RPMI7951 (cell line): ENCODE data around the gene TMEM202. TPM values are rescaled to one million over a fixed set of nuclear protein-coding genes. Genes with fewer than 3 reads are reported as not detected.
"Not testable (repeated sequence)": the region's sequence is repeated elsewhere in the genome, so short reads cannot be mapped to it uniquely, and the experiment has no call there.

Experiments
- DNase-seq: peaks from one replicate; pipeline ENCODE4 v3.0.0-alpha.2; 2012; ENCODE audit warnings: low read depth
- total RNA-seq: library from RNA; depleted of rRNA; stranded (reverse); fragments of >200 nt; shearing (Covaris generic); gene quantifications from 2 replicates; pipeline ENCODE4 v1.2.3, GENCODE V29; 2014; rRNA removed

TMEM202 gene
- total RNA-seq: not detected in 2 replicates

GRCh38 chr15:72397796-72398588 is at the start of gene TMEM202:
TSS of gene TMEM202 (plus strand) at chr15:72398305. CDS start at chr15:72398327, 22 bp downstream.
- no peak for DNase-seq

GRCh38 chr15:72353266-72353665 is 44.8 kb upstream of the TMEM202 start:
- peak; percentile 27 for DNase-seq

- DNase-seq: no peak
Observed at GRCh38 chr15:72354496-72354895, 43.6 kb upstream of the TMEM202 start.

- no peak for DNase-seq
Observed at GRCh38 chr15:72358121-72358520, 40.0 kb upstream of the TMEM202 start.

- peak; percentile 91 for DNase-seq
Observed at GRCh38 chr15:72358650-72359171, 39.4 kb upstream of the TMEM202 start.

- no peak for DNase-seq
Observed at GRCh38 chr15:72361176-72361575, 36.9 kb upstream of the TMEM202 start.

- no peak for DNase-seq
Observed at GRCh38 chr15:72365844-72366243, 32.3 kb upstream of the TMEM202 start.

- no peak for DNase-seq
Observed at GRCh38 chr15:72368325-72368724, 29.8 kb upstream of the TMEM202 start.

GRCh38 chr15:72368899-72369298 is 29.2 kb upstream of the TMEM202 start:
- DNase-seq: no peak

GRCh38 chr15:72369964-72370363 is 28.1 kb upstream of the TMEM202 start:
- no peak for DNase-seq

- no peak for DNase-seq
Observed at GRCh38 chr15:72372361-72372760, 25.7 kb upstream of the TMEM202 start.

- DNase-seq: no peak
Observed at GRCh38 chr15:72375501-72375845, 22.6 kb upstream of the TMEM202 start.

GRCh38 chr15:72375846-72376581 is 22.1 kb upstream of the TMEM202 start, which contains the start of gene HEXA:
TSS of gene HEXA (minus strand) at chr15:72376014. CDS start at chr15:72375972, 42 bp downstream.
- peak; percentile 96 for DNase-seq

- DNase-seq: no peak
Observed at GRCh38 chr15:72377331-72377730, 20.8 kb upstream of the TMEM202 start.

GRCh38 chr15:72379106-72379505 is 19.0 kb upstream of the TMEM202 start:
- DNase-seq: not testable (repeated sequence)

- no peak for DNase-seq
Observed at GRCh38 chr15:72379856-72380430, 18.2 kb upstream of the TMEM202 start.

- no peak for DNase-seq
Observed at GRCh38 chr15:72380743-72381142, 17.4 kb upstream of the TMEM202 start.

GRCh38 chr15:72382146-72382545 is 16.0 kb upstream of the TMEM202 start:
- DNase-seq: peak; percentile 21

- no peak for DNase-seq
Observed at GRCh38 chr15:72387741-72388140, 10.4 kb upstream of the TMEM202 start.

- no peak for DNase-seq
Observed at GRCh38 chr15:72389231-72389630, 8.9 kb upstream of the TMEM202 start.

GRCh38 chr15:72396331-72396730 is 1.8 kb upstream of the TMEM202 start:
- DNase-seq: not testable (repeated sequence)

- DNase-seq: no peak
Observed at GRCh38 chr15:72398648-72399047, 543 bp downstream of the TMEM202 start.
